Inferior parietal cortex (tissue), 1 donor: ENCODE data around the gene ATR.

Source experiments
- DNase-seq: peaks from one replicate; pipeline ENCODE4 v3.0.0-alpha.2; 2016; ENCODE audit errors: extremely low spot score

ATR gene

DNA sequence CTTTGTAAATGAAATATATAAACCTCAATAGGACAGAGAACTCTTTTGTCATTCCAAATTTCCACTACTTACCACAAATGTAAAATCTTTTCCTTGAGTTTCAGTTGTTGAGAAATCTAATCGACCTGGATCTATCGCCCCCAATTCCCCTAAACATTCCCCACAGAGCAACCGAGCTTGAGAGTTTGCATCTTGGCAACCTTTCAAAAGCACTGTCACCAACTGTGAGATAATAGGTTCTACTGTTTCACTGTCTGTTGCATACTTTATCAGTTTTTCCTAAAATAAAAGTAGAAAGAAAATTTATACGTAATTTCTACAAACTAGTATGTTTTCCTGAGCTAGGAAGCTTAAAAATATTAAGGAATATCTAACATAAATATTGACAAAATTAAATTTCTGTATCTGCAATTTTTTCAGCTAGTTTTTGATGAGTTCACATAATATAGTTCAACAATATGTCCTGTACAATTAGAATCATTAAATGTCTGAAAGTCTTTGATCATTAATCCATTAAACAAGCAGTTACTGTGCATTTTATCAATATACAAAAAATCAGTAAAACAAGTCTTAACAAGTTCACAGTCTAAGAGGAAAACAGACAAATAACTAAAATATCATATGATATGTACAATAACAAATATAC lies 54.5 kb downstream of the ATR start:
- no peak for DNase-seq

- no peak for DNase-seq
These were observed 69.5 kb downstream of the ATR start for GRCh38 chr3:142509079-142509478.

DNA sequence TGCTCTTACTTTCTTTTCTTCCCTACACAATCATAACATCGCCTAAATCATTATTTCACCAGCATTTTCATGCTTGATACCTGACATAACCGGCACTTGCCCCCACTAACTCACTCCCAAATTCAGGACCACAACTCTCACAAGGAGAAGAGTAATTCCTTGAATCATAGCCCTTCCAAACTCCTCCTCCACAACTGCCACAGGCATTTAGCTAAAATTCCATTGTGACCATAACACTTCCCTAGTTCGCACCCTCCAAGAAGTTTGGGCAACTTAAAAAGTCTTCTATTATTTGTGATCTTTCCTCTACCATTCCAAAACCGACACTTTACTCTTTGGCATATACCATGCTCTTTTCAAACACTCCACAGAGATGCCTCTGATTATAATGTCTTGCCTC lies 71.3 kb downstream of the ATR start:
- DNase-seq = no peak

DNA sequence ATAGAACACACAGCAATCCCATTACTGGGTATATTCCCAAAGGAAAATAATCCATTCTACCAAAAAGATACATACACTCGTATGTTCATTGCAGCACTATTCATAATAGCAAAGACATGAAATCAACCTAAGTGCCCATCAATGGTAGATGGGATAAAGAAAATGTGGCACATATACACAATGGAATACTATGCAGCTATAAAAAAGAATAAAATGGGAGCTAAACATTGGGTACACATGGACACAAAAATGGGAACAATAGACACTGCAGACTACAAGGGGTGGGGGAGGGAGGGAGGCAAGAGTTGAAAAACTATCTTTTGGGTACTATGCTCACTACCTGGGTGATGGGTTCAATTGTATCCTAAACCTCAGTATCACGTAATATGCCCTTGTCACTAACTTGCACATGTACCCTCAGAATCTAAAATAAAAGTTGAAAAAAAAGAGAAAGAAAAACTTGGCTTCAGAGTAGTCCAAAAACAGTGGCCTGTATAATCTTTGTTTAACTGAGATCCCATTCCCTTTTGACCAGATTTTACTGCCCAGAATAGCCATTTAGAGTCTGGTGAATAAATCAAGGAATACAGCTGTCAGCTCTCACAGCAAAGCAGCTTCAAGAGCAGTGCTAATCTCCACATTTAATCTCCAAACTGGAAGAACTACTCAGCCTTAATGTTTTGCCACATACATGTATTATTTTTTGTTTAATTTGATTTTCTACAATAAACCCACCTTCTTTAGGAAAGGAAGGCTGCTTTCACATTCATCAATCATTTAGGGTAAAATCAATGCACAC lies 76.1 kb downstream of the ATR start:
- no peak for DNase-seq

DNA sequence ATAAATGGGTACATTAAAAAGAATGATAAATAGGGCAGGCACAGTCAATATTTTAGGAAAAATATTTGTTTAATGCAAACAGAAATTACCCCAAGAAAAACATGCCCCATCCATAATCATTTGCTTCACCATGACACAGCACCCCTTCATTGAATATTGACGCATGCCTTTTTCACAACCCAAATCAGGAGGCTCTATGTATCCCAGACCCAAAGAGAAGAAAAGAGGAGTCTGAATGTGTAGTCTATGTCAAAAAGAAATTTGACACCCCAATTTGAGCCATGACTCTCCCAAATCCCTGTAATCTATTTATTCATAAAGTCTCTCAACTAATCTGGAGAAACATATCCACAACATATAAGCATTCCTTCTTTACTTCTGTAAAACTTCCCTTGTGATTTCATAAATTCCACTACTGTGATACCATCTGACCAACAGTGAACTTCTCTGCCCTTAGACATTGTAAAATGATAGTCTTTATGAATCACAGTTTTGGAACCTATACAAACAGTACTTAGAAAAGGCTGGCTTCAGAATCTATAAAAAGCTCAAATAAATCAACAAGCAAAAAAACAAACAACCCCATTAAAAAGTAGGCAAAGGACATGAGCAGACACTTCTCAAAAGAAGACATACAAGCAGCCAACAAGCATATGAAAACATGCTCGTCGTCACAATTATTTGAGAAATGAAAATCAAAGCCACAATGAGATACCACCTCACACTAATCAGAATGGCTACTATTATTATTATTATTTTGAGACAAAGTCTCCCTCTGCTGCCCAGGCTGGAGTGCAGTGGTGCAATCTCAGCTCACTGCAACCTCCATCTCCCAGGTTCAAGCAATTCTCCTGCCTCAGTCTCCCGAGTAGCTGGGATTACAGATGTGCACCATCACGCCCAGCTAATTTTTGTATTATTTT lies 77.3 kb downstream of the ATR start:
- DNase-seq = no peak

DNA sequence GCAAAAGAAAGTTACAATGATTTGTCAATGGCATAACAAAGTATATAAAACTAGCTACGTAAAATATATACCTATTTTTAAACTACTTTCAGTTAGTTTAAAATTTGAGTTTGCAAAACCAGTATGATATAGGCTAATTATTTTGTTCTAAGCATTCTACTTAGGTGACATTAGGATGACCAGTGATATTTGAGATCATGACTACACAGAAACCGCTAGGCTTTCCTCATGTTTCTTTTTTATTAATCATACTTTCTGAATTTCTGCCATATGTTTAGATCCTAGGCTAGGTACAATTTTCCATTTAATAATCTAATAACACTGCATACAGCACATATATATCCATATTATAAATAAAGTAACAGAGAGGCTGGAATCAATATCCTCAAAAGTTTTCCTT lies 78.3 kb downstream of the ATR start:
- no peak for DNase-seq

- DNase-seq = peak; percentile 57
These were observed 79.9 kb downstream of the ATR start for GRCh38 chr3:142498397-142499180.

DNA sequence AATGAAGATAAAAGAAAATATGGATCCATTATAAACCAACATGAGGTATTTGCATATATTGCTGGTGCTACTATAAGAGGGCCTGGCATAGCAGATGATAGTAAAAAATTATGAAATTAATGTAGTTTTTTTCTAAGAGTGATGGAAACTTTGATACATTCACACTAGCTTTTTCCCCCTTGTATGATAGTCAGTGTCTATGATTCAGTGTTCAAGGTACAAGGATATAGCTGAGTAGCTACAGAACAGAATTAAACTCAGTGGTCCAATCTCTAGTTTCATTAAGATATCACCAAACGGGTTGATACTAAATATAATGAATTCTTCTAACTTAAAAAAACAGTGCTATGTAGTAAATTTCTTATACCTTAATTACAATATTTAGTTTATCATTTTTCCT lies 80.8 kb downstream of the ATR start:
- DNase-seq = no peak

DNA sequence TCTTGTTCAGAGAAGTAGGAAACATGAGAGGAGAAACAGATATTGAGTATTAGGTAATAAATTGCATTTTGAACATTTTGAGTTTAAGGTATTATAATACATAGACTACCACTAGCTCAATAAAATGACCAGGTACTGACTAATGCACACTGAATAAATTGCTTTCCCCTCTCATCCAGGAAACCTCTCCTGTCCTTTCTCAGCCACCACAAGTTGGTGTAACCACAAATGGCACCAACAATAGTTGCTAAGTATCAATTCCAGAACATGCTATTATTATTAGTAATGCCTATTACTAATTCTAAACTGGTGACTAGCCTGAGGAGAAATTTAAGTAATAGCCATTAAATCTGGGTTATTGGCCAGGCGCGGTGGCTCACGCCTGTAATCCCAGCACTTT lies 83.4 kb downstream of the ATR start:
- no peak for DNase-seq

- DNase-seq = no peak
These were observed 86.3 kb downstream of the ATR start for GRCh38 chr3:142492184-142492583.

GRCh38 chr3:142489572-142490323 lies 88.8 kb downstream of the ATR start:
- no peak for DNase-seq

DNA sequence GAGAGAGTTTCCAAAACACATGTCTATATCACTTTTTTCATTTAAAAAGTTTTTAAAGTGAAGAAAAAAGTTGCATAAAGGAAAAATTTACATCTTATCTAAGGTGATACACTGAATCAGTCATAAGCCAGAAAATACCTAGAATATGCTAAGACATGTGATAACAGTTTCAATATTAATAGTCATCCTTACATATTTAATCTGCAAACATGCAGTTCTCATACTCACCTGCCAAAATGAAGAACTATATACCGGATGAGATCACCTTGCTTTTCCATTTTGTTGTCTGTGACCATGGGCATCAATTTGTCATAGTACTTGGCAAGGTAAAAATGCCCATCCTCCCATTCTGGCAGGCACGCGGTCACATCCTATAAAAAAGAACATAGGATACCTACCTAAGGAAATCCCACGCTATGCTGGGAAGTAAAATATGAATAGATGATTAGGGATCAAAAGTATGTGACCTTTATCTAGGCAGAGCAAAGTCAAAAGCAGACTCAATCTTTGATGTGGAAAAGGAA lies 93.6 kb downstream of the ATR start:
- DNase-seq = no peak

DNA sequence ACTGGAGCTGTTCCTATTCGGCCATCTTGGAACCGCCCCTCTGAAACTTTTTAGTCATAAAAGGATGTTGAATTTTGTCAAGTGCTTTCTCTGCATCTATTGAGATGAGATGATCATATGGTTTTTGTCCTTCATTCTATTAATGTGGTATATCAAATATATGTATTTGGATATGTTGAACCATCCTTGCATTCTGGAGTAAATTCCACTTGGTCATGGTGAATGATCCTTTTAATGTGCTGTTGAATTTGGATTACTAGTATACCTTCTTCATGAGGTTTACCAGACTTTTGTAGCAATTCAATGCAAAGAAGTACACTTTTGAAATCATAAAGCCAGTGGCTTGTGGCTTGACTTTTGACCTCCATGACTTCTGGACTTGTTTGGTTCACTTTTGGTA lies 97.3 kb downstream of the ATR start:
- no peak for DNase-seq

GRCh38 chr3:142470826-142471225 lies 107.7 kb downstream of the ATR start:
- DNase-seq = no peak

DNA sequence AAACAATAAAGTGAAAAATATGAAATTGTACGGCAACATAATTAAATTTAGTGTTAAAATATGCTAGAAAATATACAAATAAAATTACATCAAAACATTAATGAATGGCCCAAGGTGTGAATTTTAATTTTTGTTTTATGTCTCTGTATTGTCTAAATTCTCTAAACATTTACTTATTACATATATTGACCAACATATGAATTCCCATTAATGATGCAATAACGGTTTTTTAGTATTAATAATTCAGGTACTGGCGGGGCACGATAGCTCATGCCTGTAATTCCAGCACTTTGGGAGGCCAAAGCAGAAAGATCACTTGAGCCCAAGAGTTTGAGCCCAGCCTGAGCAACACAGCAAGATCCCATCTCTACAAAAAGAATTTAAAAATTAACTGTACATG lies 110.1 kb downstream of the ATR start:
- no peak for DNase-seq

DNA sequence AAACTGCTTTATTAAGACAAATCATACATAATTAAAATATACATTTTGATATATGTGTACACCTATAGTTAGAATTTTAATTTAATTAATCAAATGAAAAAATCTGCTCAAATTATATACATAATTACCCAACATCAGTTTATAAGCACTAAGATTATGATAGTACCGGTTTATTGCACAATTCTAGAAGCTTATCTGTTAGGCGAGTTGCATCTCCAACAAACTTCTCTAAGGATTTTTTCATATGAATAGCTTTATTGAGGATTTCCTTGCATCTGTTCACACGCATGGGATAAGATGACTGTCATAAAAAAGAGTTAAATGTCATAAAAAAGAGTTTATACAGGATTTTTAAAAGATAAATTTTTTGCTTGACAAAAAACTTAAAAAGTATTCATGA lies 110.8 kb downstream of the ATR start:
- DNase-seq = no peak

DNA sequence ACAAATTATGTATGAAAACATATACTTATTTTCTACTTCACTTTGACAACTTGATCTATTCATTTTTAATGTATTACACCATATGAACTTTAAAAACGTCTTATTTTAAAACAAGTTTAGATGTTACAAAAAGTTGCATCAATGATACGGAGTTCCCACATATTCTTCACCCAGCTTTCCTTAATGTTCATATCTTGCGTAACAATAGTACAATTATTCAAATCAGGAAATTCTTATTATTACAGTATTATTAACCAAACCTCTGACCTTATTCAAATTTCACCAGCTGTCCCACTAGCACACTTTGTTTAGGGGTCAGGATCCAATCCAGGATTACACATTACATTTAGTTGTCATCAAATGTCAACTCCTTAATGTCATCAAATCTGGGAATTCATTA lies 117.8 kb downstream of the ATR start:
- DNase-seq = no peak

- DNase-seq = no peak
These were observed 118.6 kb downstream of the ATR start for GRCh38 chr3:142459929-142460328.

- DNase-seq = no peak
These were observed 119.4 kb downstream of the ATR start for GRCh38 chr3:142459096-142459495.

GRCh38 chr3:142450881-142451280 lies 127.7 kb downstream of the ATR start:
- DNase-seq = no peak

DNA sequence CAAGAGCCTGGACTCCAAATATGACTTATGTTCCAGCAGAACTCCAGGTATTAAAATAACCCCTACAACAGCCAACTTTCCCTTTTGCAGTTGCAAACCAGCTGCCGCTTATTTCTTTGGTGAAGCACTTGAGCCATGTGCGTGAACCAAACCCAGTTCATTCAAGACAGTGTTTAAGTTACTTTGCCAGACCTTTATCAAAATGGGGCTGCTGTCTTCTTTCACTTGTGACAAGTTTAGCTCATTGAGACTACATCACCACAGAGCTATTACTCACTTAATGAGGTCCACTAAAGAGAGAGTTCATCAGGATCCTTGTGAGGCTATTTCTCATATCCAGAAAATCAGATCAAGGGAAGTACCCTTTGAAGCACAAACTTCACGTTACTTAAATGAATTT lies 128.3 kb downstream of the ATR start:
- no peak for DNase-seq
